ENCODE results near the gene MUC2.

Gene MUC2

DNA sequence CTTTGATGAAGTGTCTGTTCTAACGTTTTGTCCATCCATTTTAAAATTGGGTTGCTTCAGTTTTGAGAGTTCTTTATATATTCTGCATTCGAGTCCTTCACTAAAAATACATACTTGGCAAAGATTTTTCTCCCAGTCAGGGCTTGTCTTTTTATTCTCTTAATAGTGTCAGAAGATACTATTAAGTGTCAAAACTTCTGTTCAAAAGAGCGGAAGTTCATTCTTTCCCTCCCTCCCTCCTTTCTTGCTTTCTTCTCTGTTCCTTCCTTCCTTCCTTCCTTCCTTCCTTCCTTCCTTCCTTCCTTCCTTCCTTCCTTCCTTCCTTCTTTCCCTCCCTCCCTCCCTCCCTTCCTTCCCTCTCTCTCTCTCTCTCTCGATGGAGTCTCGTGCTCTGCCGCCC, 30.5 kb upstream of the MUC2 start:
- no peak for DNase-seq (ENCODE audit: low read depth in 1 of 2, low spot score in 1 of 2)
- no peak for TF ChIP-seq SPI1 (IDR thresholded peaks at IDR 0.05; ENCODE audit: borderline replicate concordance, low read depth)
- TF ChIP-seq GABPA (IDR thresholded peaks at IDR 0.05; ENCODE audit: low read depth) = no peak
- no peak for TF ChIP-seq POLR2AphosphoS5 (IDR thresholded peaks at IDR 0.05; ENCODE audit: low read depth)
- TF ChIP-seq CTCF (IDR thresholded peaks at IDR 0.05; ENCODE audit: insufficient read depth, low read length) = no peak
- TF ChIP-seq, protein P1, sequence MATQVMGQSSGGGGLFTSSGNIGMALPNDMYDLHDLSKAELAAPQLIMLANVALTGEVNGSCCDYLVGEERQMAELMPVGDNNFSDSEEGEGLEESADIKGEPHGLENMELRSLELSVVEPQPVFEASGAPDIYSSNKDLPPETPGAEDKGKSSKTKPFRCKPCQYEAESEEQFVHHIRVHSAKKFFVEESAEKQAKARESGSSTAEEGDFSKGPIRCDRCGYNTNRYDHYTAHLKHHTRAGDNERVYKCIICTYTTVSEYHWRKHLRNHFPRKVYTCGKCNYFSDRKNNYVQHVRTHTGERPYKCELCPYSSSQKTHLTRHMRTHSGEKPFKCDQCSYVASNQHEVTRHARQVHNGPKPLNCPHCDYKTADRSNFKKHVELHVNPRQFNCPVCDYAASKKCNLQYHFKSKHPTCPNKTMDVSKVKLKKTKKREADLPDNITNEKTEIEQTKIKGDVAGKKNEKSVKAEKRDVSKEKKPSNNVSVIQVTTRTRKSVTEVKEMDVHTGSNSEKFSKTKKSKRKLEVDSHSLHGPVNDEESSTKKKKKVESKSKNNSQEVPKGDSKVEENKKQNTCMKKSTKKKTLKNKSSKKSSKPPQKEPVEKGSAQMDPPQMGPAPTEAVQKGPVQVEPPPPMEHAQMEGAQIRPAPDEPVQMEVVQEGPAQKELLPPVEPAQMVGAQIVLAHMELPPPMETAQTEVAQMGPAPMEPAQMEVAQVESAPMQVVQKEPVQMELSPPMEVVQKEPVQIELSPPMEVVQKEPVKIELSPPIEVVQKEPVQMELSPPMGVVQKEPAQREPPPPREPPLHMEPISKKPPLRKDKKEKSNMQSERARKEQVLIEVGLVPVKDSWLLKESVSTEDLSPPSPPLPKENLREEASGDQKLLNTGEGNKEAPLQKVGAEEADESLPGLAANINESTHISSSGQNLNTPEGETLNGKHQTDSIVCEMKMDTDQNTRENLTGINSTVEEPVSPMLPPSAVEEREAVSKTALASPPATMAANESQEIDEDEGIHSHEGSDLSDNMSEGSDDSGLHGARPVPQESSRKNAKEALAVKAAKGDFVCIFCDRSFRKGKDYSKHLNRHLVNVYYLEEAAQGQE (IDR thresholded peaks at IDR 0.05; ENCODE audit: insufficient replicate concordance, low read depth) = no peak
- Histone ChIP-seq H3K4me3 (replicated peaks; ENCODE audit: insufficient read depth, low read length) (no peak overlapping the region), H3K27me3 (ENCODE audit: insufficient read depth, poor library complexity, severe bottlenecking) (peaks cover 21% of the 10 kb centered on the region), H3K27ac (replicated peaks) (no peak overlapping the region)

GRCh38 chr11:1047595-1048156, 27.0 kb upstream of the MUC2 start:
- no peak for DNase-seq (ENCODE audit: low read depth in 1 of 2, low spot score in 1 of 2)
- TF ChIP-seq GABPA (IDR thresholded peaks at IDR 0.05; ENCODE audit: low read depth) = no peak
- TF ChIP-seq, protein P1 (IDR thresholded peaks at IDR 0.05; ENCODE audit: insufficient replicate concordance, low read depth) = no peak
- TF ChIP-seq POLR2AphosphoS5 (IDR thresholded peaks at IDR 0.05; ENCODE audit: low read depth) = no peak
- no peak for TF ChIP-seq CTCF (IDR thresholded peaks at IDR 0.05; ENCODE audit: insufficient read depth, low read length)
- TF ChIP-seq SPI1 (IDR thresholded peaks at IDR 0.05; ENCODE audit: borderline replicate concordance, low read depth) = no peak
- Histone ChIP-seq H3K27me3 (ENCODE audit: insufficient read depth, poor library complexity, severe bottlenecking) (peaks cover 31% of the 10 kb centered on the region), H3K27ac (replicated peaks) (no peak overlapping the region), H3K4me3 (replicated peaks; ENCODE audit: insufficient read depth, low read length) (no peak overlapping the region)

- peaks cover 34% of the 10 kb centered on the region for H3K27me3 ChIP-seq (ENCODE audit: insufficient read depth, poor library complexity, severe bottlenecking)
- H3K4me3 ChIP-seq (replicated peaks; ENCODE audit: insufficient read depth, low read length) = no peak overlapping the region
- no peak for DNase-seq (ENCODE audit: low read depth in 1 of 2, low spot score in 1 of 2)
- TF ChIP-seq CTCF (IDR thresholded peaks at IDR 0.05; ENCODE audit: insufficient read depth, low read length) = no peak
- TF ChIP-seq, protein P1 (IDR thresholded peaks at IDR 0.05; ENCODE audit: insufficient replicate concordance, low read depth) = no peak
- no peak for TF ChIP-seq GABPA (IDR thresholded peaks at IDR 0.05; ENCODE audit: low read depth)
- no peak for TF ChIP-seq SPI1 (IDR thresholded peaks at IDR 0.05; ENCODE audit: borderline replicate concordance, low read depth)
- TF ChIP-seq POLR2AphosphoS5 (IDR thresholded peaks at IDR 0.05; ENCODE audit: low read depth) = no peak
- no peak overlapping the region for H3K27ac ChIP-seq (replicated peaks)
Observed at GRCh38 chr11:1048375-1049070, 26.2 kb upstream of the MUC2 start.
